GM12878 (cell line): ENCODE results near the gene HSD17B14. TPM values are rescaled to one million over a fixed set of nuclear protein-coding genes. Genes with fewer than 3 reads are reported as not detected.
"Not testable (repeated sequence)": the region's sequence is repeated elsewhere in the genome, so short reads cannot be mapped to it uniquely, and the experiment has no call there.

Source experiments
- ATAC-seq: fragments of 200-7000 bp; cut with Tn5 transposase; 3 replicates; pipeline ENCODE4 v1.9.1; 2020; ENCODE audit warnings: mild to moderate bottlenecking, moderate library complexity
- BruUV-seq: library from RNA; stranded (reverse); fragments of 400-500 nt; replicated peaks from 2 replicates; lab custom pipeline; 2021; lab: Mats Ljungman, UMichigan
- CTCF ChIA-PET: fragments of 300-600 bp; sonication (Branson Sonifier 250); formaldehyde crosslinking; extraction: SDS; loops from one replicate; lab custom pipeline; 2021; ENCODE audit warnings: inconsistent platforms; lab: Yijun Ruan, JAX
- POLR2A ChIA-PET: fragments of 350-600 bp; formaldehyde crosslinking; extraction: SDS; loops from one replicate; lab custom pipeline; 2021; ENCODE audit warnings: inconsistent platforms; lab: Charles Lee
- RAD21 ChIA-PET: fragments of 300-600 bp; sonication (Branson Sonifier 250); formaldehyde crosslinking; loops from one replicate; lab custom pipeline; 2023; ENCODE audit warnings: antibody characterized with exemption; ENCODE audit not compliant: unreplicated experiment; lab: Charles Lee
- SMC1A ChIA-PET: fragments of 300-600 bp; sonication (Branson Sonifier 250); formaldehyde crosslinking; loops from one replicate; lab custom pipeline; 2023; ENCODE audit not compliant: unreplicated experiment, uncharacterized antibody; lab: Charles Lee
- DNase-seq: peaks from one replicate; pipeline ENCODE4 v3.0.0-alpha.2; 2011; ENCODE audit warnings: low read depth, low spot score
- FAIRE-seq: peaks from 3 replicates; lab custom pipeline; 2011; peaks lifted over from hg19 to GRCh38; lab: Jason Lieb, UNC
- H2AFZ ChIP-seq: 2 replicates; pipeline ENCODE4 v1.6.0; 2011; ENCODE audit warnings: low read depth, low read length, control low read depth; ENCODE audit not compliant: control insufficient read depth
- H3K27ac ChIP-seq: 2 replicates; pipeline ENCODE4 v1.5.1; 2011; ENCODE audit warnings: control low read depth; ENCODE audit not compliant: control insufficient read depth, insufficient read depth
- H3K27me3 ChIP-seq, 2 experiments: replicated peaks in 1 of 2; 2 replicates each; pipeline versions ENCODE4 v1.6.0 to v1.6.1; 2011; ENCODE audit warnings: low read length in 1 of 2; ENCODE audit not compliant: control insufficient read depth in 2 of 2, insufficient read depth in 2 of 2
- H3K36me3 ChIP-seq, 2 experiments: 2 replicates each; pipeline ENCODE4 v1.5.1; 2011; ENCODE audit warnings: low read length in 1 of 2; ENCODE audit not compliant: control insufficient read depth in 2 of 2, insufficient read depth in 2 of 2
- H3K4me1 ChIP-seq: 2 replicates; pipeline ENCODE4 v1.6.1; 2011; ENCODE audit warnings: mild to moderate bottlenecking, low read length, moderate library complexity, mixed read lengths; ENCODE audit not compliant: control insufficient read depth, insufficient read depth
- H3K4me2 ChIP-seq: 2 replicates; pipeline ENCODE4 v1.6.0; 2011; ENCODE audit warnings: control low read depth; ENCODE audit not compliant: control insufficient read depth, insufficient read depth
- H3K4me3 ChIP-seq: fragments of 200-600 bp; sonication (generic); 2 replicates; pipeline ENCODE4 v1.5.1; 2016
- H3K79me2 ChIP-seq: 2 replicates; pipeline ENCODE4 v1.6.0; 2011; ENCODE audit warnings: low read length; ENCODE audit not compliant: control insufficient read depth, insufficient read depth
- H3K9ac ChIP-seq: 2 replicates; pipeline ENCODE4 v1.8.0; 2011; ENCODE audit warnings: low read length, control low read depth, mixed read lengths; ENCODE audit not compliant: control insufficient read depth, insufficient read depth
- H3K9me3 ChIP-seq: replicated peaks from 3 replicates; pipeline ENCODE4 v1.5.1; 2011; ENCODE audit warnings: mild to moderate bottlenecking, low read length; ENCODE audit not compliant: control insufficient read depth, insufficient read depth
- H4K20me1 ChIP-seq: 2 replicates; pipeline ENCODE4 v1.6.0; 2011; ENCODE audit not compliant: control insufficient read depth, insufficient read depth
- E2F8 ChIP-seq: fragments of 450-650 bp; IDR thresholded peaks from 2 replicates; pipeline ENCODE4 v1.6.1; 2018; ENCODE audit warnings: mild to moderate bottlenecking, low read depth, moderate library complexity; ENCODE audit not compliant: partially characterized antibody
- EZH2 ChIP-seq: IDR thresholded peaks from 2 replicates; pipeline ENCODE4 v1.6.1; 2012; ENCODE audit warnings: low read depth, mild to moderate bottlenecking, control low read depth, inconsistent platforms, low read length, borderline replicate concordance; ENCODE audit not compliant: control insufficient read depth
- GATAD2B ChIP-seq: fragments of 450-650 bp; conservative IDR thresholded peaks from 2 replicates; pipeline ENCODE4 v1.6.1; 2017; ENCODE audit warnings: low read depth, mild to moderate bottlenecking, moderate library complexity
- POLR2AphosphoS5 ChIP-seq: IDR thresholded peaks from 2 replicates; pipeline ENCODE4 v1.6.1; 2011; ENCODE audit warnings: mild to moderate bottlenecking, low read length, inconsistent platforms
- TCF12 ChIP-seq: IDR thresholded peaks from 2 replicates; pipeline ENCODE4 v1.6.1; 2011; ENCODE audit warnings: low read depth, mild to moderate bottlenecking, low read length
- WGBS: methylation state at CpG from one replicate; pipeline ENCODE4 v1.1.6; 2016; ENCODE audit warnings: low lambda C conversion rate; ENCODE audit not compliant: insufficient replicate concordance, insufficient coverage; ENCODE audit errors: missing lambda C conversion rate; 5-methylcytosine and 5-hydroxymethylcytosine counted together
- in situ Hi-C: fragments of 300-500 bp; cut with MboI; formaldehyde crosslinking; loops from 9 replicates; pipeline ENCODE4 v1.14.3; 2018; ENCODE audit warnings: mixed read lengths
- intact Hi-C: fragments of 100-400 bp; cut with micrococcal nuclease; formaldehyde crosslinking; loops from one replicate; pipeline ENCODE4 v1.14.2; 2022; ENCODE audit not compliant: unreplicated experiment
- polyA plus RNA-seq, 11 experiments: library from polyadenylated mRNA; depleted of rRNA in 4 of 11; unstranded in 6 of 11; stranded (reverse) in 5 of 11; fragments of >200 nt; fragmentation: Nextera tagmentation in 4 of 11; fragmentation: Illumina TruSeq in 1 of 11; extraction: Ambion mirVana in 4 of 11; extraction: Trizol in 1 of 11; gene quantifications; 1 replicate in 1 of 11; 2 replicates in 10 of 11; pipeline versions ENCODE4 v1.2.1 to v1.2.3, GENCODE V29; 2011 to 2016; ENCODE audit warnings: inconsistent platforms in 2 of 11, missing spikeins in 2 of 11, low read depth in 1 of 11
- total RNA-seq, 4 experiments: library from RNA; depleted of rRNA in 3 of 4; stranded (reverse); fragments of >200 nt in 3 of 4; fragmentation: Illumina TruSeq in 1 of 4; extraction: Trizol in 1 of 4; gene quantifications; 2 replicates each; pipeline versions ENCODE4 v1.2.1 to v1.2.3, GENCODE V29; 2013 to 2021
- TF ChIP-seq, protein P1 (sequence below): IDR thresholded peaks from 2 replicates; pipeline ENCODE4 v1.6.1; 2012; ENCODE audit warnings: low read length, inconsistent platforms
- TF ChIP-seq, protein P2 (sequence below): fragments of 450-650 bp; IDR thresholded peaks from 2 replicates; pipeline ENCODE4 v1.6.1; 2016; ENCODE audit warnings: mild to moderate bottlenecking

The HSD17B14 gene
- total and polyA plus RNA-seq, 10 of the 15 experiments (the other 5 are each of a cell fraction or from before 2014, with no cell fraction given): 0.21 to 4.1 (median 0.61) TPM

- ATAC-seq (no peak), FAIRE-seq (no peak), DNase-seq (no peak)
- BruUV-seq: no TSS peak
- WGBS: 99% methylated on average over 6 of the region's 6 CpGs
- peaks cover 7% of the 10 kb centered on the region; the same call in 2 of the 3 replicates for H3K9me3 ChIP-seq
- peaks cover 17% of the 10 kb centered on the region for H3K4me1 ChIP-seq
- ChIA-PET SMC1A (interaction anchor here (4.5 kb wide), 1 partner anchor 8 kb away, joined by 19 read pairs; no protein-coding TSS in a partner anchor), POLR2A (interaction anchor here (1.2 to 6.7 kb wide), 2 partner anchors 8 to 101 kb away, joined by 3 to 55 read pairs; no protein-coding TSS in a partner anchor), RAD21 (no interaction called here)
- no peak overlapping the region; the same call in 1 of the 2 replicates for H3K4me3 ChIP-seq
- H3K9ac ChIP-seq: no peak overlapping the region
- intact Hi-C loops: no loop called here
- in situ Hi-C loops: no loop called here
- H3K79me2 ChIP-seq: peaks cover 43% of the 10 kb centered on the region
- H3K36me3 ChIP-seq: peaks cover 1 to 10% of the 10 kb centered on the region in 2 experiments; a peak in 2 of 4 replicates
- H2AFZ ChIP-seq: no peak overlapping the region
- no peak overlapping the region for H3K27ac ChIP-seq
- H3K4me2 ChIP-seq: no peak overlapping the region; the same call in 1 of the 2 replicates
- TF ChIP-seq EZH2 (no peak), POLR2AphosphoS5 (0 out of 2 replicates have a peak, but pooled peaks have one; percentile 12), GATAD2B (no peak)
- TF ChIP-seq, all 136 proteins: peak for 1
- Histone ChIP-seq H3K27me3 (no peaks in the 10 kb centered on the region), H4K20me1 (no peaks in the 10 kb centered on the region)
- CTCF ChIA-PET: interaction anchor here (0.6 to 2.2 kb wide), 2 partner anchors 68 to 93 kb away, joined by 3 to 5 read pairs; no protein-coding TSS in a partner anchor
These were observed 41.5 kb upstream of the HSD17B14 start for GRCh38 chr19:48877855-48878195.

DNA sequence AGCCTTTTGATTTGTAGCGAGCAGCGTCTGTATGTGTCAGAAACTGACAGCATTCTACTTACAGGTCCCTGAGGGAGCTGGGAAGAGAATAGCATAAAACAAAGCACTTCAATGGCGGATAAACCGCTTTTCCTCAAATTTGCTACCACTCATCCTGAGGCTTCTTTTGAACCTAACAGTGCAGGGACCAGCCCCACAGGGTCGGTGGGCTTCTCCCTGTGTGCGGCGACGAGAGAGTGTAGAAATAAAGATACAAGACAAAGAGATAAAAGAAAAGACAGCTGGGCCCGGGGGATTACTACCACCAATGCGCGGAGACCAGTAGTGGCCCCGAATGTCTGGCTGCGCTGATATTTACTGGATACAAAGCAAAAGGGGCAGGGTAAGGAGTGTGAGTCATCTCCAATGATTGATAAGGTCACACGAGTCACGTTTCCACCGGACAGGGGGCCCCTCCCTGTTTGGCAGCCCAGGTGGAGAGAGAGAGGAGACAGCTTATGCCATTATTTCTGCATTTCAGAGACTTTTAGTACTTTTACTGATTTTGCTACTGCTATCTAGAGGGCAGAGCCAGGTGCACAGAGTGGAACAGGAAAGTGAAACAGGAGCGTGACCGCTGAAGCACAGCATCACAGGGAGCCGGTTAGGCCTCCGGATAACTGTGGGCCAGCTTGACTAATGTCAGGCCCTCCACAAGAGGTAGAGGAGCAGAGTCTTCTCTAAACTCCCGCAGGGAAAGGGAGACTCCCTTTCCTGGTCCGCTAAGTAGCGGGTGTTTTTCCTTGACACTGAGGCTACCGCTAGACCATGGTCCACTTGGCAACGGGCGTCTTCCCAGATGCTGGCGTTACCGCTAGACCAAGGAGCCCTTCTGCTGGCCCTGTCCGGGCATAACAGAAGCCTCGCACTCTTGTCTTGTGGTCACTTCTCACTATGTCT lies 40.0 kb upstream of the HSD17B14 start:
- H2AFZ ChIP-seq, H3K4me1 ChIP-seq, BruUV-seq, in situ Hi-C loops, intact Hi-C loops, H3K36me3 ChIP-seq, DNase-seq, H3K27me3 ChIP-seq, H4K20me1 ChIP-seq, H3K9me3 ChIP-seq, FAIRE-seq: not testable (repeated sequence)
- ChIA-PET CTCF (interaction anchor here (0.8 to 2.2 kb wide), 7 partner anchors 9 to 117 kb away, joined by 3 to 10 read pairs (median 5); partner anchors contain the start of genes FTL, GYS1 and RUVBL2), RAD21 (interaction anchor here (1.0 to 5.0 kb wide), 6 partner anchors 10 to 95 kb away, joined by 4 to 26 read pairs (median 6); partner anchors contain the start of gene NUCB1), SMC1A (interaction anchor here (1.0 to 4.5 kb wide), 5 partner anchors 10 to 90 kb away, joined by 3 to 28 read pairs (median 5); partner anchors contain the start of genes BAX and FTL), POLR2A (interaction anchor here (0.6 to 6.7 kb wide), 11 partner anchors 10 to 1453 kb away, joined by 3 to 64 read pairs (median 15); partner anchors contain the start of genes BCAT2, FTL, KCNC3 and NUCB1)
- peak overlapping the region; percentile 100 for H3K4me3 ChIP-seq
- WGBS: 2% methylated on average over 30 of the region's 30 CpGs
- peak overlapping the region; percentile 98 for H3K4me2 ChIP-seq
- H3K9ac ChIP-seq: peak overlapping the region; percentile 99
- H3K79me2 ChIP-seq: peaks cover 50% of the 10 kb centered on the region
- ATAC-seq: peak; percentile 4
- peak overlapping the region; percentile 94 for H3K27ac ChIP-seq
- TF ChIP-seq, protein P1, sequence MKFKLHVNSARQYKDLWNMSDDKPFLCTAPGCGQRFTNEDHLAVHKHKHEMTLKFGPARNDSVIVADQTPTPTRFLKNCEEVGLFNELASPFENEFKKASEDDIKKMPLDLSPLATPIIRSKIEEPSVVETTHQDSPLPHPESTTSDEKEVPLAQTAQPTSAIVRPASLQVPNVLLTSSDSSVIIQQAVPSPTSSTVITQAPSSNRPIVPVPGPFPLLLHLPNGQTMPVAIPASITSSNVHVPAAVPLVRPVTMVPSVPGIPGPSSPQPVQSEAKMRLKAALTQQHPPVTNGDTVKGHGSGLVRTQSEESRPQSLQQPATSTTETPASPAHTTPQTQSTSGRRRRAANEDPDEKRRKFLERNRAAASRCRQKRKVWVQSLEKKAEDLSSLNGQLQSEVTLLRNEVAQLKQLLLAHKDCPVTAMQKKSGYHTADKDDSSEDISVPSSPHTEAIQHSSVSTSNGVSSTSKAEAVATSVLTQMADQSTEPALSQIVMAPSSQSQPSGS: peak; percentile 14; the same call in 1 of the 2 replicates
- TF ChIP-seq, protein P2, sequence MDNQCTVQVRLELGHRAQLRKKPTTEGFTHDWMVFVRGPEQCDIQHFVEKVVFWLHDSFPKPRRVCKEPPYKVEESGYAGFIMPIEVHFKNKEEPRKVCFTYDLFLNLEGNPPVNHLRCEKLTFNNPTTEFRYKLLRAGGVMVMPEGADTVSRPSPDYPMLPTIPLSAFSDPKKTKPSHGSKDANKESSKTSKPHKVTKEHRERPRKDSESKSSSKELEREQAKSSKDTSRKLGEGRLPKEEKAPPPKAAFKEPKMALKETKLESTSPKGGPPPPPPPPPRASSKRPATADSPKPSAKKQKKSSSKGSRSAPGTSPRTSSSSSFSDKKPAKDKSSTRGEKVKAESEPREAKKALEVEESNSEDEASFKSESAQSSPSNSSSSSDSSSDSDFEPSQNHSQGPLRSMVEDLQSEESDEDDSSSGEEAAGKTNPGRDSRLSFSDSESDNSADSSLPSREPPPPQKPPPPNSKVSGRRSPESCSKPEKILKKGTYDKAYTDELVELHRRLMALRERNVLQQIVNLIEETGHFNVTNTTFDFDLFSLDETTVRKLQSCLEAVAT: peak; percentile 97
- TF ChIP-seq E2F8 (peak; percentile 67), TCF12 (peak; percentile 25; the same call in 1 of the 2 replicates)
